Tibial nerve (tissue), 4 donors: ENCODE results near the gene NEO1. TPM values are rescaled to one million over a fixed set of nuclear protein-coding genes. Genes with fewer than 3 reads are reported as not detected.

Experiments
- DNase-seq, 2 donors: peaks; one replicate each; pipeline ENCODE4 v3.0.0-alpha.2; 2019; ENCODE audit warnings: low spot score in 2 of 2
- H3K27ac ChIP-seq, 4 donors: fragments of 200-600 bp; sonication (generic) in 3 of 4; one replicate each; pipeline ENCODE4 v1.5.1; 2017 to 2019; ENCODE audit warnings: mild to moderate bottlenecking in 1 of 4
- H3K27me3 ChIP-seq, 2 donors: fragments of 200-600 bp; sonication (generic) in 1 of 2; one replicate each; pipeline versions ENCODE4 v1.5.1 to v1.6.0; 2017 to 2019
- H3K36me3 ChIP-seq, 3 donors: fragments of 200-600 bp; sonication (generic); one replicate each; pipeline ENCODE4 v1.5.1; 2018 to 2019
- H3K4me1 ChIP-seq, 4 donors: fragments of 200-600 bp; sonication (generic) in 3 of 4; one replicate each; pipeline ENCODE4 v1.5.1; 2017 to 2019
- H3K4me3 ChIP-seq, 4 donors: fragments of 200-600 bp; sonication (generic) in 3 of 4; one replicate each; pipeline ENCODE4 v1.5.1; 2017 to 2019; ENCODE audit warnings: mild to moderate bottlenecking in 1 of 4, moderate library complexity in 1 of 4
- H3K9me3 ChIP-seq, 4 donors: fragments of 200-600 bp; sonication (generic) in 3 of 4; one replicate each; pipeline ENCODE4 v1.5.1; 2017 to 2019
- CTCF ChIP-seq, 5 experiments: fragments of 200-600 bp in 3 of 5; fragments of 450-650 bp in 2 of 5; sonication (generic) in 3 of 5; IDR thresholded peaks; one replicate each; pipeline ENCODE4 v1.5.1; 2016 to 2019; ENCODE audit warnings: antibody characterized with exemption in 5 of 5, mild to moderate bottlenecking in 3 of 5, moderate library complexity in 2 of 5
- EP300 ChIP-seq, 2 donors: sonication (generic); formaldehyde crosslinking; IDR thresholded peaks; one replicate each; pipeline ENCODE4 v1.6.1; 2017; ENCODE audit warnings: antibody characterized with exemption in 2 of 2, mild to moderate bottlenecking in 1 of 2
- POLR2A ChIP-seq, 2 donors: fragments of 450-650 bp; IDR thresholded peaks; one replicate each; pipeline ENCODE4 v1.6.1; 2017; ENCODE audit warnings: antibody characterized with exemption in 2 of 2, mild to moderate bottlenecking in 2 of 2, moderate library complexity in 2 of 2
- WGBS, 2 donors: methylation state at CpG; one replicate each; pipeline ENCODE4 v1.1.5; 2018; 5-methylcytosine and 5-hydroxymethylcytosine counted together
- total RNA-seq, 4 donors: library from RNA; depleted of rRNA; stranded (reverse); fragments of >200 nt; gene quantifications; one replicate each; pipeline ENCODE4 v1.1.0, GENCODE V29; 2016

The NEO1 gene
- total RNA-seq, 4 donors from 2014 or later: 18.6 to 48.3 (median 41.4) TPM

GRCh38 chr15:73275862-73276261 lies 223.6 kb downstream of the NEO1 start:
- Histone ChIP-seq H3K36me3 (peaks cover 0 to 21% (median 0%) of the 10 kb centered on the region in 3 donors), H3K4me1 (peaks cover 0 to 4% (median 0%) of the 10 kb centered on the region in 4 donors), H3K27me3 (no peaks in the 10 kb centered on the region), H3K9me3 (no peaks in the 10 kb centered on the region), H3K4me3 (no peak overlapping the region), H3K27ac (no peak overlapping the region)
- TF ChIP-seq EP300 (IDR thresholded peaks at IDR 0.05) (no peak), CTCF (IDR thresholded peaks at IDR 0.05) (no peak), POLR2A (IDR thresholded peaks at IDR 0.05) (no peak)
- DNase-seq: no peak

GRCh38 chr15:73282567-73283365 lies 230.5 kb downstream of the NEO1 start:
- no peak for TF ChIP-seq POLR2A (IDR thresholded peaks at IDR 0.05)
- TF ChIP-seq CTCF (IDR thresholded peaks at IDR 0.05): no peak
- no peak for TF ChIP-seq EP300 (IDR thresholded peaks at IDR 0.05)
- Histone ChIP-seq H3K4me3 (no peak overlapping the region), H3K4me1 (no peaks in the 10 kb centered on the region), H3K36me3 (peaks cover 0 to 72% (median 6%) of the 10 kb centered on the region in 3 donors), H3K27ac (no peak overlapping the region), H3K27me3 (no peaks in the 10 kb centered on the region), H3K9me3 (no peaks in the 10 kb centered on the region)
- DNase-seq: no peak
- 87 to 90% methylated on average over 8 of the region's 8 CpGs for WGBS, 2 donors

GRCh38 chr15:73283366-73283962 lies 231.2 kb downstream of the NEO1 start:
- DNase-seq: no peak
- TF ChIP-seq CTCF (IDR thresholded peaks at IDR 0.05): no peak
- no peak for TF ChIP-seq POLR2A (IDR thresholded peaks at IDR 0.05)
- TF ChIP-seq EP300 (IDR thresholded peaks at IDR 0.05): no peak
- H3K27me3 ChIP-seq: no peaks in the 10 kb centered on the region
- no peak overlapping the region for H3K4me3 ChIP-seq
- H3K36me3 ChIP-seq: peaks cover 0 to 79% (median 6%) of the 10 kb centered on the region in 3 donors
- H3K27ac ChIP-seq: no peak overlapping the region
- no peaks in the 10 kb centered on the region for H3K9me3 ChIP-seq
- H3K4me1 ChIP-seq: no peaks in the 10 kb centered on the region
- WGBS, 2 donors: 70 to 77% methylated on average over 2 of the region's 2 CpGs

GRCh38 chr15:73284090-73284716 lies 231.9 kb downstream of the NEO1 start:
- Histone ChIP-seq H3K27ac (no peak overlapping the region), H3K4me1 (no peaks in the 10 kb centered on the region), H3K4me3 (no peak overlapping the region), H3K9me3 (no peaks in the 10 kb centered on the region), H3K27me3 (no peaks in the 10 kb centered on the region), H3K36me3 (peaks cover 0 to 85% (median 6%) of the 10 kb centered on the region in 3 donors)
- TF ChIP-seq EP300 (IDR thresholded peaks at IDR 0.05) (no peak), POLR2A (IDR thresholded peaks at IDR 0.05) (no peak), CTCF (IDR thresholded peaks at IDR 0.05) (no peak)
- WGBS, 2 donors: 70 to 75% methylated on average over 3 of the region's 3 CpGs
- DNase-seq: no peak

GRCh38 chr15:73286311-73286710 lies 234.0 kb downstream of the NEO1 start:
- Histone ChIP-seq H3K4me1 (no peaks in the 10 kb centered on the region), H3K9me3 (no peaks in the 10 kb centered on the region), H3K36me3 (peaks cover 0 to 87% (median 6%) of the 10 kb centered on the region in 3 donors), H3K27ac (no peak overlapping the region), H3K27me3 (no peaks in the 10 kb centered on the region), H3K4me3 (no peak overlapping the region)
- TF ChIP-seq CTCF (IDR thresholded peaks at IDR 0.05): no peak
- no peak for TF ChIP-seq POLR2A (IDR thresholded peaks at IDR 0.05)
- TF ChIP-seq EP300 (IDR thresholded peaks at IDR 0.05): no peak
- DNase-seq: no peak
- WGBS, 2 donors: 69 to 74% methylated on average over 2 of the region's 2 CpGs
